Measurements from ENCODE around the gene CAMK1D.

DNA sequence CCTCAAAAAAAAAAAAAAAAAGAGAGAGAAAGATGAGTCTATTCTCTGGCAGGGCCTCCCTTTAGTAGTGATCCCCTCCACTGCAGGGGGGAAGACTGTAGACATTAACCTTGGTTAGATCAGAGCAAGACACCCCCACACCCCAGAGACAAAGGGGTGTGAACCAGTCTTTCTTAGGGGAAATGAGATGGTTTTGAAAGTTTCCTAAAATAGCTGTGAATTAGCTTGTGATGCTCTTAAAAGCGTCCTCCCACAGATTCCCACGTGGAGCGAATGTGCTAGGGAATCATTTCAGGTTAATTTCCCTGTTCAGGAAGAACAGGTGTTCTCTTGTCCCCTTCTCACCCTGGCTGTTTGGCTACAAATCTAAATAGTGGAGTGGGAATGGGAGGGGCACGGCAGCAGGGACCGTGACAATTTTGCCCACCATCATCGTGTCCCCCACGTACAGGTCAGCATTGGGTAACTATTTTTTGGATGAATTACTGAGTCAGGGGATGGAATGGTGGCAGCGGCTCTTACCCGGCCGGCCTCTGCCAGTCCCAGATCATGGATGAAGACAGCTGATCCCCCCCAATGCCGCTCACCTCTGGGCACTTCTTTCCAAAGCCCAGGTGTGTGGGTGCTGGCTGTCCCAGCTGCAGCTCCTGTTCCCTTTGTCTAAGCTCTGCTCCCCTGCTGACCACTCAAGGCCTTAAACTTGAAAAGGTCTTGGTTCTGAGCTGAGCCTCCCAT, 499.3 kb downstream of the CAMK1D start:
- TF ChIP-seq, protein P1, sequence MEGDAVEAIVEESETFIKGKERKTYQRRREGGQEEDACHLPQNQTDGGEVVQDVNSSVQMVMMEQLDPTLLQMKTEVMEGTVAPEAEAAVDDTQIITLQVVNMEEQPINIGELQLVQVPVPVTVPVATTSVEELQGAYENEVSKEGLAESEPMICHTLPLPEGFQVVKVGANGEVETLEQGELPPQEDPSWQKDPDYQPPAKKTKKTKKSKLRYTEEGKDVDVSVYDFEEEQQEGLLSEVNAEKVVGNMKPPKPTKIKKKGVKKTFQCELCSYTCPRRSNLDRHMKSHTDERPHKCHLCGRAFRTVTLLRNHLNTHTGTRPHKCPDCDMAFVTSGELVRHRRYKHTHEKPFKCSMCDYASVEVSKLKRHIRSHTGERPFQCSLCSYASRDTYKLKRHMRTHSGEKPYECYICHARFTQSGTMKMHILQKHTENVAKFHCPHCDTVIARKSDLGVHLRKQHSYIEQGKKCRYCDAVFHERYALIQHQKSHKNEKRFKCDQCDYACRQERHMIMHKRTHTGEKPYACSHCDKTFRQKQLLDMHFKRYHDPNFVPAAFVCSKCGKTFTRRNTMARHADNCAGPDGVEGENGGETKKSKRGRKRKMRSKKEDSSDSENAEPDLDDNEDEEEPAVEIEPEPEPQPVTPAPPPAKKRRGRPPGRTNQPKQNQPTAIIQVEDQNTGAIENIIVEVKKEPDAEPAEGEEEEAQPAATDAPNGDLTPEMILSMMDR (IDR thresholded peaks at IDR 0.05) = no peak
- TF ChIP-seq RAD21 (IDR thresholded peaks at IDR 0.05; ENCODE audit: low read length) (no peak), RCOR1 (IDR thresholded peaks at IDR 0.05; ENCODE audit: low read length) (no peak), GABPA (IDR thresholded peaks at IDR 0.05; ENCODE audit: low read depth) (no peak)

All from SK-N-SH (cell line).